Stimulated activated CD4-positive, alpha-beta T cell treated with anti-CD3 and anti-CD28 coated beads, TNF-alpha, amount 100 ng/mL, for 1 hour (primary cell): ENCODE data around the gene PERM1.
"Not testable (repeated sequence)": the region's sequence is repeated elsewhere in the genome, so short reads cannot be mapped to it uniquely, and the experiment has no call there.

Experiments
- DNase-seq, 3 donors: peaks; one replicate each; pipeline ENCODE4 v3.0.0-alpha.2; 2020; ENCODE audit warnings: low read depth in 3 of 3, low spot score in 1 of 3

PERM1 gene

DNA sequence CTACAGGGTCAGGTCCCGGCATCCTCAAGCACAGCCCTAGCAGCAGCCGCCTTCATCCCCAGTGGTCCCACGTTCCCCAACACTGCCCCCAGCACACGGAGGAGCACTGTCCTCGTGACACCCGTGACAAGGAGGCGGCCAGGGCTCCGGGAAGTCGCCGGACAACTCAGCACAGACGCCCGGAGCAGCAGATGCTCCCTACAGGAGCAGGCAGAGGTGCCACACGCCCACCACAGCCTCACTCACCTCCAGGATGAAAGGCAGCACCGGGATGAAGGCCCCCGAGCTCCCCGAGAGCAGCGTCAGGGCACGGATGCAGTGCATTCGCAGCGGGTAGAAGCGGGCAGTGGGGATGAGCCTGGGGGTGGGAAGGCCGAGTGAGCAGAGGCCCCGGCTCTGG, 31.0 kb downstream of the PERM1 start:
- DNase-seq, result no peak

DNA sequence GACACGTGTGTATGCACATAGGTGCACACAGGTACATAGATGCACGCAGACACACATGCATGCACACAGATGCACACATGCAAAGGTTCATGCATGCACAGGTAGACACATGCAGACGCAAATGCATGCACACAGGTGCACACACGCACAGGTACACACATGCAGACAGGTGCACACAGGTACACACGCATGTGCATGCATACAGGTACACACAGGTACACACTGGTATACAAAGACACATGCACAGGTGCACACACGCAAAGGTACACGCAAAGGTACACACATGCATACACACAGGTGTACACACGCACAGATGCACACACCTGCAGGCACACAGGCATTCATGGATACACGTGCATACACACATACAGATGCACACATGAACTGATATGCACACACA, 31.6 kb downstream of the PERM1 start:
- DNase-seq, result no peak

DNA sequence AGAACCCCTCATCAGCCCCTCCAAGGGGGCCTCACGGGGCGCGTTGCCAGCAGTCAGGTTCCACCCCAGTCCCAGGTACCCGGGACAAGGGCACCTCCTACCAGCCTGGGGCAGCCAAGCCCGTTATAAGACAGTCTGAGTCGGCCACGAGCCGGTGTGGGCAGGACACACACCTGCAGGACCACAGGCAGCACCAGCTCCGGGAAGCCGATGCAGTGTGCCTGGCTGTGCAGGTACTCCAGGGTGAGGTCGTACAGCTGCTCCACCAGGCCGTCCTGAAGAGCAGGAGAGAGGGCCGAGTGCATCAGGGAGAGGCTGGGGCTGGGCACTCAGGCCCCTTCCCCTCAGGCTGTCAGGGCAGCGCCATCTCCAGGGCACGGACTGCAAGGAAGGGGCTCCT, 33.9 kb downstream of the PERM1 start:
- DNase-seq, result no peak

DNA sequence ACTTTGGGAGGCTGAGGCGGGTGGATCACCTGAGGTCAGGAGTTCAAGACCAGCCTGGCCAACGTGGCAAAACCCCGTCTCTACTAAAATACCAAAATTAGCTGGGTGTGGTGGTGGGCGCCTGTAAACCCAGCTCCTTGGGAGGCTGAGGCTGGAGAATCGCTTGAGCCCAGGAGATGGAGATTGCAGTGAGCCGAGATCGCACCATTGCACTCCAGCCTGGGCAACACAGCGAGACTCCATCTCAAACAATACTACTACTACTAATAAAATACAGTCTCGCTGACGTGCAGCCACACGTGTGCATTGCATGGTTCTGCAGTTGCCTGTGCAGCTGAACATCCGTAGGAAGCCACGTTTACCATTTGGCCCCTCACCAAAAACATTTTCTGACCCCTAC, 35.1 kb downstream of the PERM1 start:
- DNase-seq, result not testable (repeated sequence)

DNA sequence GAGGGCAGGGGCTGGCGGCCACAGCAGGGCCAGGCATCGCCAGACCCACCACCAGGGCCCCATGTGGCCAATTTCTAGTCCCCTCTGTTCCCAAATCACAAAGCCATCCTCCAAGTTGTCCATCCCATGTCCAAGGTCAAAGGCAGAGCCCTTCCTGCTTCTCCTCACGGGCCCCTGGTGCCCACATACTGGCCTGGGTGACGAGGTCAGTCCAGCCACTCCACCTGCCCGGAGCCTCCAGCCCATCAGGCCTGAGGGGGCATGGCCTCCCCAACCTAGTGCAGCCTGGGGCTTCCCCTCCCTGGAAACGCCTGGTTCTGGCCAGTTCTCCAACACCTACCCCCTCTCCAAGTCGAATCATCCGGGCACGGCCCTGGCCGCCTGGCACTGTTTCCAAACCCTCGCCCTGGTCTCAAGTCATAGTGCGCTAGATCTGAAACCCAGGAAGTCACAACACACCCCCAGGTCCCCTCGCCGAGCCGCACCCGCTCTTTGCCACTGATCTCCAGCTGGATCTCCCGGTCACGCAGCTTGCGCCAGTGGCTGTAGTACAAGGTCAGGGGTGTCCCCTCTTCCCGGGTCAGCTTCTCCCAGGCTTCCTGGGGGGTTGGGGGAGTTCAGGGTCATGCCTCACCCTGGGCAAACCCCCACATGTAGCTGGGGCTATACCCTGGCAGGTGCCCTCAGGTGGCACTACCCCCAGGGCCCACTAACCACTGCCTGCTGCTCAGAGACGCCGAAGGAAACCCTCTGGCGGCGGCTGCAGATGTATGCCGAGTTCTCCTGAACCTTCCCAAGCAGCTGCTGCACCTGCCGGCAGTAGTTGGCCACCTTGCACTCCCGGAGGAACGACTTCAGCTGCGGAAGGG, 36.0 kb downstream of the PERM1 start:
- DNase-seq, result no peak

DNA sequence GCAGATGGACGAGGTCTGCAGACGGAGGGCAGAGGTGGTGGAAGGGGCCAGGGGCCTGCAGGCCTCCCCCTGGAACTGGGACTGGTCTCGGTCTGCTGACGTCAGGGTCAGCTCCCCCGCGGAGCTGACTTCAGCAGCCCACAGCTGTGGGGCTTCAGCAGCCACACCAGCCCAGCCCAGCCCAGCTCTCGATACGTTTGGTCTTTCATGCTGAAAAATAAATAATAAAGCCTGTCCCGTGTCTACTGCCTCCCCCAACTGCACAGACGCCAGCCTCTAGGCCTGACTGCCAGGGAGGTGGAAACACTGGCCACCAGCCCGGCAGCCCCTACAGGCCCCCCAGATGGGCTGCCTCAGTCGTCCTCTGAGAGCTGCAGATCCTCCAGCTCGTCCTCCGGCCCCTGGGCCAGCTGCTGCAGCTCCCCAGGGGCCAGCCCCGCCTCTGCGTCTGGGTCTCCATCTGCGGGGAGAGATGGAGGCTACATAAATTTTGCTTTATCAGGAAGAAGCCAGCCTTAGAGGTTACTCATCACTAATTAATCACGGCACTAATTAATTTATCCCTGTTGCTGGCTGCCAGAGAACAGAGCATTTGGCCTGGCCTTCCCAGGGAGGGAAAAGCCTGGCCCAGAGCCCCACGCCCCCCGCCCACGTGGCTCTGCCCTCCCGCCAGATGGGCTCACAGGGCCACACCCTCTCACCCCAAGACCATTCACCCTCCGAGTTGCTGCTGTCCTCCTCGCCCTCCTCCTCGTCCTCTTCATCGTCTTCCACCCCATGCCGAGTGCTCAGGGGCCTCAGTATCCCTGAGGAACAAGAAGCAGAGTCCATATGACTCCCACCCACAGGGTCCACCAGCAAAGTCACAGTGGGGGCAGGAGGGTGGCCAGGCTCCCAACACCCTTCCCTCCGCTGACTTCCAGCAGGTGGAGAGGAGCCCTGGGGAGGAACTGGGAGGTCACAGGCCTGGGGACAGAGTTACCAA, 37.3 kb downstream of the PERM1 start:
- DNase-seq, result no peak

DNA sequence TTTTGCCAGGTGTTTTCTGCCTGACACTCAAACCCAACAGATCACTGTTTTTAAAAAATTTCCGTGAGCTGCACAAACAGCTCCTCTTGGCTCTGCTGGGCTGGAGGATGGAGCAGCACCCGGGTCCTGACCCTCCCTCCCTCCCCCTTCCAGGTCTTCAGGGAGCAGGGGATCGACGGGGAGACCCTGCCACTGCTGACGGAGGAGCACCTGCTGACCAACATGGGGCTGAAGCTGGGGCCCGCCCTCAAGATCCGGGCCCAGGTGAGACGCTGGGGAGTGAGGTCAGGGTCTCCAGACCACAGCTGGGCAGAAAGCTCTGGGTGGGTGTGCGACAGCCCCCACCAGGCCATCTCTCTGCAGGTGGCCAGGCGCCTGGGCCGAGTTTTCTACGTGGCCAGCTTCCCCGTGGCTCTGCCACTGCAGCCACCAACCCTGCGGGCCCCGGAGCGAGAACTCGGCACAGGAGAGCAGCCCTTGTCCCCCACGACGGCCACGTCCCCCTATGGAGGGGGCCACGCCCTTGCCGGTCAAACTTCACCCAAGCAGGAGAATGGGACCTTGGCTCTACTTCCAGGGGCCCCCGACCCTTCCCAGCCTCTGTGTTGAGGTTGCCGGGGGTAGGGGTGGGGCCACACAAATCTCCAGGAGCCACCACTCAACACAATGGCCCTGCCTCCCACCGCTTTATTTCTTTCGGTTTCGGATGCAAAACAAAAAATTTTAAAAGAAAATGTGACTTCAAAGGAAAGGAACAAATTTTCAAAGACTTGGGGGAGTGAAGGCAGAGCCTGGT, 38.1 kb downstream of the PERM1 start:
- DNase-seq, result no peak

DNA sequence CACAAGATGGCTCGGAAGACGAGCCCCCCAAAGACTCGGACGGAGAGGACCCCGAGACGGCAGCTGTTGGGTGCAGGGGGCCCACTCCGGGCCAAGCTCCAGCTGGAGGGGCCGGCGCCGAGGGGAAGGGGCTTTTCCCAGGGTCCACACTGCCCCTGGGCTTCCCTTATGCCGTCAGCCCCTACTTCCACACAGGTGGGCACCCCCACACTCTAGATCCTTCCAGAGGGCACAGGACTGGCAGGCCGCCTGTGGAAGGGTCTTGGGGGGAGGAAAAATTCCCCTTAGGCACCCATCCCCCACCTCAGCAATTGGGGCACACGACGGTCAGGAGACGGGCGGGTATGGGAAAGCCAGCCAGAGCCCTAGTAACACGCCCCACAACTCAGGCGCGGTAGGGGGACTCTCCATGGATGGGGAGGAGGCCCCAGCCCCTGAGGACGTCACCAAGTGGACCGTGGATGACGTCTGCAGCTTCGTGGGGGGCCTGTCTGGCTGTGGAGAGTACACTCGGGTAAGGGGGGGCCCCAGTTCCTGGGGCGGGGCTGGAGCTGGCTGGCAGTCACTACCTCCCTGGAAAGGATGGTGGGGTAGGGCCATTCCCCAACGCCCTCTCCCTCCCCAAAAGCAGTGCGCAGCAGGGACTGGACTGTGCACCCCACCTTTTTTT, 38.9 kb downstream of the PERM1 start:
- no peak for DNase-seq

DNA sequence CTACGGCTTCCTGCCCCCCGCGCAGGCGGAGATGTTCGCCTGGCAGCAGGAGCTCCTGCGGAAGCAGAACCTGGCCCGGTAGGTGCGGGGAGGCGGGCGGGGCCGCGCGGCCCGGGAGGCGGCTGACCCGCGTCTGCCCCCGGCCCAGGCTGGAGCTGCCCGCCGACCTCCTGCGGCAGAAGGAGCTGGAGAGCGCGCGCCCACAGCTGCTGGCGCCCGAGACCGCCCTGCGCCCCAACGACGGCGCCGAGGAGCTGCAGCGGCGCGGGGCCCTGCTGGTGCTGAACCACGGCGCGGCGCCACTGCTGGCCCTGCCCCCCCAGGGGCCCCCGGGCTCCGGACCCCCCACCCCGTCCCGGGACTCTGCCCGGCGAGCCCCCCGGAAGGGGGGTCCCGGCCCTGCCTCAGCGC, 39.5 kb downstream of the PERM1 start:
- DNase-seq, result no peak

DNA sequence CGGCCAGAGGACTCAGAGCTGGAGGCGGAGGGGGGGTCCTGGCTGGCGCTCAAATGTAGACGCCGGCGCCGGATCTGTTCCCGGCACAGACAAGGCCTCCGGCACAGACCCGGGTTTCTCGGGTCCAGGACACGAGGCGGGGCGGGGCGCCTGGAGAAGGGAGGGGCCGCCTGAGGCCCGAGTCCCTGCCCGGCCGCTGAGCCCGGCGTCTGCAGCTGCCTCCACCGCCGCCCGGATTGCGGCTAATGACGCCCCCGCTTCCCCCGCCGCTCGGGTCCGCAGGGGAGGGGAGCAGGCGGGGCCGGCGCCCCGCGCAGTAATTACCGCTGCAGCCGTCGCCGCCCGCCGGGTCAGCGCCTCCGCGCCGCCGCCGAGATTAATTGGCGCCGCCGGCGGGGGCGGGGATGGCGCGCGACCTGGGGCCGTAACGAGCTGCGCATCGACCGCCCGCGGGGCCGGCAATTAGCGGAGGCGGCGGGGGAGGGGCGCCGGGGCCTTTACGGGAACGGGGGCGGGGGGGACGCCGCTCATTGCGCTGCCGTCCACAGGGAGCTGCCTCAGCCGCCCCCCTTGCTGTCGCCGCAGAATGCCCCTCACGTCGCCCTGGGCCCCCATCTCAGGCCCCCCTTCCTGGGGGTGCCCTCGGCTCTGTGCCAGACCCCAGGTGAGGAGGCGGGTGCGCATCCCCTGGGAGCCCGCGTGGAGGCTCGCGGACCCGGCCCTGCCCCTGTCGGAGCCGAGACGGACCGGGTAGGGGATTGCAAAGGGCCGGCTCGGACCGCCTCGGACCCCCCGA, 40.1 kb downstream of the PERM1 start:
- DNase-seq, result no peak

DNA sequence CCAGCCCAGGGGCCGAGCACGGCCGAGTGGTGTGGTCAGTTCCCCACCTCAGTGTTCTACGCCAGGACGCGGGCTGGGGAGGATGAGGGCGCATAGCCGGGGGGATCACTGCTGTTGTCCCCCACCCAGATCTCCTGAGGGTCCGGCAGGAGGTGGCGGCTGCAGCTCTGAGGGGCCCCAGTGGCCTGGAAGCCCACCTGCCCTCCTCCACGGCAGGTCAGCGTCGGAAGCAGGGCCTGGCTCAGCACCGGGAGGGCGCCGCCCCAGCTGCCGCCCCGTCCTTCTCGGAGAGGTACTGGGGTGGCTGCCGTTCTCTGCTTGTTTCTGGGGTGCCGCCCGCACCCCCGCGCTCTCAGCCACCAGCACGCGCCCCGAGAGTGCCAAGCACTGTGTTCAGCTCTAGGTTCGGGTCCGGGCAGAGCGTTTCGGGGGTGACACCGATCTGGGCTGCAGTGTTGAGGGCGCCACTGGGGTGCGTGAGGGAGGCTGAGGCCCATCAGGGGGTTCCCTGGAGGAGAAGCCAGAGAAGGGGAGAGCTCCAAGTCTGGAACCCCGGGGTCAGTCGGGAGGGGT, 40.8 kb downstream of the PERM1 start:
- DNase-seq, result no peak

DNA sequence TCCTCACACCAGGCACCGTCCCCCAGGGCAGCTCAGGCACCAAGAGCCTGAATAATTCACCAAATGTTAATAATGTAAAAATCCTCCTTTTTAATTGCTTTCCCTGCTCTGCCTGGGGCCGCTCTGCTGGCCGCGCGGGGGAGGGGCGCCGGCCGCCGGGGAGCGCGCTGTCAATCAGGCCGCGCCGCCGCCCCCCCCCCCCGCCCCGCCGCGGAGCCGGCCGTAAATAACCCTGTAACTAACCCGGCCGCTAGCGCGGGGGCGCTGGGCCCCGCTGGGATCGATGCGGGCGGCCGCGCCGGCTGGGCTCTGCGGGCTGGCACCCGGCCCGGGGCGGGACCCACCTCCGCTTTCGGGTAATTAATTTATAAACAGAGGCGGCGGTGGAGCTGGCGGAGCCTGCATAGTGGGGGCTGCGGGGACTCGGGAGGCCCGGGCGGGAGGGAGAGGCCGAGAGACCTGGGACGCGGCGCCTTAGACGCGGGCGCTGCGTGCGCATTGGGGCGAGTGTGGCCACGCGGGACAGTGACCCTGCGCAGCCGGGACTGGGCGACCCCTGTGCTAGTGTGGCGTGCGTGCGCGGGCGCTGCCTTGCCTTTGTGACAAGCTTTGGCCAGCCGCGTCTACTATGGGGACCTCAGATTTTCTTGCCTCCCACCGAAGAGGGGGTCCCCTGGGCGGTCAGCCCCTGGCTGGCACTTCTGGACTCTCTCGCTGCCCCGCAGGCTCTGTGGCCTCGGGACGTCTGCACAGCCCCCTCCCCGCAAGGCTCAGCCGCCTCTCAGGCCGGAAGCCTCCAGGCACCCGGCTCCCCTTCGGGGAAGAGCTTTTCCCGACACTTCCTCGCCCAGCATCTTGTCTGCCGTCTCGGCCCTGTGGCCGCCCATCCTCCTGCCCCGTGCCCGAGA, 41.5 kb downstream of the PERM1 start:
- no peak for DNase-seq

DNA sequence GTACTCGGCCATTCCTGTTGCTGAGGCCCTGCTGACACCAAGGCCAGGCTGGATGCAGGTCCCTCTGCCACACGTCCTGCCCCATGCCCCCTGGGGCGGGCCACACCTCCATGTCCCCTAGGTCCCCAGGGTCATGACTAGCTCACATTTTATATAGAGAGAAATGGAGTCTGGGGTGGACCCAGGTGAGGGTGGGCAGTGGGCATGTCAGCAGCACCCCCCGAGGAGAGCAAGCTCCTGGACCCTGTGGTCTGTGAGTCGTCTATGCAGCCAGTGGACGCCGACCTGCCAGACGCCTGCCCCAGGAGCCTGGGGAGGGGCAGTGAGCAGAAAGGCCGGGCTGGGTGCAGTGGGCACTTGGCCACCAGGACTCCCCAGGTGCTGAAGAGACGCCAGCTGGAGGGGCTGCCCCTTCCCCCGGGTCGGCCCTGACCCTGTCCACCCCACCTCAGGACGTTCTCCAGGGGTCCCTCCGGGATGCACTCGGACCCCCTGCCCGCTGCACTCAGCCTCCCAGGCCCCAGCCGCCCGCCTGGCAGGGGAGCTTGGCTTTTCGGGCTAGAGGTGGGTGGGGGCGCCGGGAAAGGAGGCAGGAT, 42.3 kb downstream of the PERM1 start:
- DNase-seq, result no peak

DNA sequence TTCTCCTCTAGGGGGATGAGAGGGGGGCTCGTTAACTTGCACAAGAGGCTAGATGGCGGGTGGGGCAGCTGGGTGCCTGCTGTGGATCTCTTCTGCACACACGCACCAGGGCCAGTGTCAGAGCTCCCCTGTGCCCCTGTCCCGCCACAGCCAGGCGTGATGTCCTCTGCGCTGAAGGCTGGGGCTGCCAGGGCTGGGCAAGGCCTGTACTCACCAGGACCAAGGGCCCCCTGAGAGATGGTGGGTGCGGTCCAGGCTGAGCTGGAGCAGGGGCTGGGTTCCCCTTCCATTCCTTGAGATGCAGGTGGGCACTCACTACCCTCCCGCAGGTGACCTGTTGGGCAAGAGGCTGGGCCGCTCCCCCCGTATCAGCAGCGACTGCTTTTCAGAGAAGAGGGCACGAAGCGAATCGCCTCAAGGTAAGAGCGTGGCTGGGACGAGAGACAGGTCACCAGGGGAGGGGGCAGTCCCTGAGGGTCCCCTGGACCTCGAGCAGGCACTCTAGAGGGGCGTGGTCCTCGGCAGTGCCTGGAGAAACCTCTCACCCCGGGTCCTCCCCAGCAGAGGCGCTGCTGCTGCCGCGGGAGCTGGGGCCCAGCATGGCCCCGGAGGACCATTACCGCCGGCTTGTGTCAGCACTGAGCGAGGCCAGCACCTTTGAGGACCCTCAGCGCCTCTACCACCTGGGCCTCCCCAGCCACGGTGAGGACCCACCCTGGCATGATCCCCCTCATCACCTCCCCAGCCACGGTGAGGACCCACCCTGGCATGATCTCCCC, 43.0 kb downstream of the PERM1 start:
- no peak for DNase-seq

DNA sequence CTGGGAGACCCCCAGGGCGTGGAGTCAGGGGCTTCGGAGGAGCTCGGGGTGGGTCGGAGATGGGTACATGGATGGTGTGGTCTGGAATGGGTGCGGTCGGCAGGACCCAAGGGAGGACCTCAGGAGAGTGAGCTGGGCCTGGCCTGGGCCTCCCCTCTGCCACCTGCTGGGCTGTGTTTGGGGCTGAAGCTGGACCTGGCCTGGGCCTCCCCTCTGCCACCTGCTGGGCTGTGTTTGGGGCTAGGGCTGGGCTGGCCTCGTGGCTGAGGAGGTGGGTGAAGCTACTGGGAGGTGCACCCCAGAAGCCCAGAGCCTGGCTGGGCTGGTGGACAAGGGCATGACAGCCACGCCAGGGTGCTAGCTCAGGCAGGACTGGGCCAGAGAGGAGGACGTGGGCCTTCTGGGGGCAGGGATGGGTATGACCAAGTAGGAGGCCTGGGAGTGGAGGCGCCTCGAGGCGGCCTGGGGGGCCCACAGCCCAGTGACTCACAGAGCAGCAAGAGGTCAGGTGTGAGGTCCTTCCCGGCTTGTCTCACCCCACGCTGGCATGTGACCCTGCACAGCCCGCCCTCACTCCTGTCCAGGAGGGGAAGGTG, 43.7 kb downstream of the PERM1 start:
- no peak for DNase-seq

DNA sequence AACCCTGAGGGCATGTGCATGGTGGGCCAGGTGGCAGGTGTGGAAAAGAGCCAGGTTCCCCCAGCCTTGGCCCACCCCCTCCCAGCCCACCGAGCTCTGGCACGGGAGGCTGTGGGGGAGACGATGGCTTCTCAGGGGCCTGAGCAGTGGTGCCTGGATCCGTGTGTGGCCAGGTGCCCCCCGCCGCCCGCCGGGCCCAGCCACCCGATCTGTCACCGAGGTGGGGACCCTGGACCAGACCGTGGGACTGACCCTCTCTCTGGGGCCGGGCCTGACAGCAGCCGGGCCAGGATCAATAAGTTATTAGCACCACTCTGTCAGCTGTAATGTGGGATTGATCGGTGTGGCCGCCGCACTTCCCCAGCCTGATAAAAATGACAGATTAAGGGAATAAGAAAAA, 44.4 kb downstream of the PERM1 start:
- no peak for DNase-seq
